GM23338 (cell line): ENCODE data around the gene MYMX. TPM values are rescaled to one million over a fixed set of nuclear protein-coding genes. Genes with fewer than 3 reads are reported as not detected.

Experiments
- ATAC-seq: fragments of 200-7000 bp; cut with Tn5 transposase; 3 replicates; pipeline ENCODE4 v1.9.1; 2020
- DNase-seq: peaks from one replicate; pipeline ENCODE4 v3.0.0-alpha.2; 2015; ENCODE audit warnings: low spot score
- H2AFZ ChIP-seq: fragments of 200-600 bp; sonication (generic); 2 replicates; pipeline ENCODE4 v1.8.0; 2016; ENCODE audit warnings: antibody characterized with exemption, mild to moderate bottlenecking, moderate library complexity
- H3F3A ChIP-seq: fragments of 200-600 bp; sonication (generic); replicated peaks from 2 replicates; pipeline ENCODE4 v1.8.0; 2017; ENCODE audit warnings: antibody characterized with exemption, mixed run types, low read depth
- H3K27ac ChIP-seq: fragments of 200-600 bp; sonication (generic); 2 replicates; pipeline ENCODE4 v1.6.1; 2016; ENCODE audit warnings: low read depth
- H3K27me3 ChIP-seq: fragments of 200-600 bp; sonication (generic); 2 replicates; pipeline ENCODE4 v1.8.0; 2016; ENCODE audit warnings: mild to moderate bottlenecking, mixed run types, moderate library complexity; ENCODE audit not compliant: insufficient read depth
- H3K36me3 ChIP-seq: fragments of 200-600 bp; sonication (generic); 2 replicates; pipeline ENCODE4 v1.8.0; 2016; ENCODE audit warnings: mild to moderate bottlenecking; ENCODE audit not compliant: insufficient read depth
- H3K4me1 ChIP-seq: fragments of 200-600 bp; sonication (generic); 2 replicates; pipeline ENCODE4 v1.8.0; 2016; ENCODE audit warnings: mild to moderate bottlenecking, moderate library complexity; ENCODE audit not compliant: insufficient read depth
- H3K4me2 ChIP-seq: fragments of 200-600 bp; sonication (generic); 2 replicates; pipeline ENCODE4 v1.7.1; 2017; ENCODE audit warnings: mixed run types
- H3K4me3 ChIP-seq: fragments of 200-600 bp; sonication (generic); 2 replicates; pipeline ENCODE4 v1.6.1; 2016; ENCODE audit warnings: mixed run types
- H3K79me2 ChIP-seq: fragments of 200-600 bp; sonication (generic); replicated peaks from 2 replicates; pipeline ENCODE4 v1.8.0; 2017; ENCODE audit warnings: mild to moderate bottlenecking; ENCODE audit not compliant: insufficient read depth
- H3K9me2 ChIP-seq: fragments of 200-600 bp; sonication (generic); 2 replicates; pipeline ENCODE4 v1.8.0; 2017; ENCODE audit not compliant: insufficient read depth
- H4K20me1 ChIP-seq: fragments of 200-600 bp; sonication (generic); replicated peaks from 2 replicates; pipeline ENCODE4 v1.8.0; 2017; ENCODE audit warnings: mild to moderate bottlenecking; ENCODE audit not compliant: insufficient read depth
- H3K27ac Mint-ChIP-seq: 2 replicates; pipeline ENCODE4 v1.8.0; 2020; ENCODE audit warnings: inconsistent platforms, mild to moderate bottlenecking, moderate library complexity, mixed read lengths
- H3K27me3 Mint-ChIP-seq: 3 replicates; pipeline ENCODE4 v1.8.0; 2022; ENCODE audit warnings: low read depth, mild to moderate bottlenecking, moderate library complexity, mixed read lengths, inconsistent platforms; ENCODE audit not compliant: insufficient read depth, poor library complexity
- H3K36me3 Mint-ChIP-seq: 3 replicates; pipeline ENCODE4 v1.8.0; 2021; ENCODE audit warnings: low read depth, mild to moderate bottlenecking, inconsistent platforms, moderate library complexity, mixed read lengths
- H3K4me1 Mint-ChIP-seq: 3 replicates; pipeline ENCODE4 v1.8.0; 2020; ENCODE audit warnings: mild to moderate bottlenecking, inconsistent platforms, mixed read lengths
- H3K4me3 Mint-ChIP-seq: 3 replicates; pipeline ENCODE4 v1.8.0; 2021; ENCODE audit warnings: moderate library complexity, mild to moderate bottlenecking, inconsistent platforms, mixed read lengths
- H3K9me3 Mint-ChIP-seq: 3 replicates; pipeline ENCODE4 v1.8.0; 2020; ENCODE audit warnings: moderate library complexity, mild to moderate bottlenecking, inconsistent platforms, mixed read lengths
- CREB1 ChIP-seq: fragments of 250-450 bp; sonication (Bioruptor Pico); IDR thresholded peaks from 2 replicates; pipeline ENCODE4 v1.5.0; 2020; ENCODE audit warnings: low read depth, mild to moderate bottlenecking, moderate library complexity
- CTCF ChIP-seq, 2 experiments: fragments of 200-600 bp in 1 of 2; sonication (generic) in 1 of 2; conservative IDR thresholded peaks; 2 replicates each; pipeline versions ENCODE4 v1.5.1 to v1.6.1; 2016 to 2017; ENCODE audit warnings: antibody characterized with exemption in 2 of 2, low read depth in 2 of 2, mild to moderate bottlenecking in 2 of 2, moderate library complexity in 1 of 2
- ETS1 ChIP-seq: IDR thresholded peaks from 2 replicates; pipeline ENCODE4 v1.6.1; 2016; ENCODE audit warnings: antibody characterized with exemption
- EZH2 ChIP-seq: fragments of 200-600 bp; sonication (generic); IDR thresholded peaks from one replicate; pipeline ENCODE4 v1.8.0; 2017; ENCODE audit warnings: antibody characterized with exemption, mild to moderate bottlenecking, low read depth; ENCODE audit not compliant: unreplicated experiment
- EZH2phosphoT487 ChIP-seq: fragments of 200-600 bp; sonication (generic); IDR thresholded peaks from one replicate; pipeline ENCODE4 v1.8.1; 2018; ENCODE audit warnings: antibody characterized with exemption; ENCODE audit not compliant: unreplicated experiment
- JUNB ChIP-seq: IDR thresholded peaks from one replicate; pipeline ENCODE4 v1.6.1; 2016; ENCODE audit warnings: antibody characterized with exemption; ENCODE audit not compliant: unreplicated experiment
- NANOG ChIP-seq: IDR thresholded peaks from 2 replicates; pipeline ENCODE4 v1.6.1; 2016; ENCODE audit warnings: antibody characterized with exemption, borderline replicate concordance
- POLR2AphosphoS5 ChIP-seq: IDR thresholded peaks from 2 replicates; pipeline ENCODE4 v1.6.1; 2016; ENCODE audit warnings: antibody characterized with exemption, low read depth
- REST ChIP-seq: IDR thresholded peaks from one replicate; pipeline ENCODE4 v1.6.1; 2018; ENCODE audit warnings: antibody characterized with exemption; ENCODE audit not compliant: unreplicated experiment
- STAT1 ChIP-seq: IDR thresholded peaks from one replicate; pipeline ENCODE4 v1.6.1; 2016; ENCODE audit warnings: antibody characterized with exemption; ENCODE audit not compliant: unreplicated experiment
- ZNF114 ChIP-seq: fragments of 250-450 bp; sonication (Bioruptor Pico); IDR thresholded peaks from 2 replicates; pipeline ENCODE4 v1.5.0; 2020; ENCODE audit warnings: mild to moderate bottlenecking, moderate library complexity
- ZNF462 ChIP-seq: fragments of 250-450 bp; sonication (Bioruptor Pico); IDR thresholded peaks from 2 replicates; pipeline ENCODE4 v1.5.0; 2020; ENCODE audit warnings: mild to moderate bottlenecking, moderate library complexity
- polyA plus RNA-seq: library from polyadenylated mRNA; unstranded; fragments of >200 nt; fragmentation: Nextera tagmentation; extraction: Ambion mirVana; gene quantifications from 2 replicates; pipeline ENCODE4 v1.2.1, GENCODE V29; 2016
- total RNA-seq: library from RNA; depleted of rRNA; stranded (reverse); fragments of >200 nt; shearing (Covaris generic); gene quantifications from 2 replicates; pipeline ENCODE4 v1.2.3, GENCODE V29; 2014

The MYMX gene
- total and polyA plus RNA-seq, 2 experiments from 2014 or later: 2.8 to 7.1 TPM

GRCh38 chr6:44220913-44221290, 4.2 kb downstream of the MYMX start:
- no peak overlapping the region for H3K4me2 ChIP-seq
- TF ChIP-seq CTCF (conservative IDR thresholded peaks at IDR 0.05; ENCODE audit: low read depth in 2 of 2): no peak
- no peak for TF ChIP-seq POLR2AphosphoS5
- TF ChIP-seq STAT1: no peak
- TF ChIP-seq JUNB: no peak
- TF ChIP-seq EZH2: no peak
- no peak for TF ChIP-seq NANOG
- no peak for TF ChIP-seq CREB1 (CRISPR knock-in tag)
- no peak for TF ChIP-seq ZNF114
- no peak for TF ChIP-seq EZH2phosphoT487
- TF ChIP-seq ZNF462: no peak
- no peak for TF ChIP-seq ETS1
- TF ChIP-seq REST: no peak
- H4K20me1 ChIP-seq: peaks cover 18% of the 10 kb centered on the region
- no peak overlapping the region for H3K27ac ChIP-seq
- peak overlapping the region; percentile 33; the same call in 1 of the 2 replicates for H3K27ac Mint-ChIP-seq
- H3K36me3 Mint-ChIP-seq: peaks cover 13% of the 10 kb centered on the region; the same call in 2 of the 3 replicates
- ATAC-seq: no peak
- no peaks in the 10 kb centered on the region for H3K36me3 ChIP-seq
- H2AFZ ChIP-seq: no peak overlapping the region
- H3K79me2 ChIP-seq: peaks cover 24% of the 10 kb centered on the region
- peaks cover 71% of the 10 kb centered on the region for H3K4me1 Mint-ChIP-seq
- H3K4me3 ChIP-seq: no peak overlapping the region
- no peaks in the 10 kb centered on the region for H3K9me3 Mint-ChIP-seq
- H3K4me1 ChIP-seq: peaks cover 65% of the 10 kb centered on the region
- H3K4me3 Mint-ChIP-seq: 0 out of 3 replicates have a peak overlapping the region, but pooled peaks have one; percentile 1
- H3K27me3 ChIP-seq: no peaks in the 10 kb centered on the region
- no peak for DNase-seq
- no peaks in the 10 kb centered on the region for H3K9me2 ChIP-seq
- peaks cover 45% of the 10 kb centered on the region for H3F3A ChIP-seq
- H3K27me3 Mint-ChIP-seq: peaks cover 32% of the 10 kb centered on the region
